ENCODE results near the gene SMARCAL1. TPM values are rescaled to one million over a fixed set of nuclear protein-coding genes. Genes with fewer than 3 reads are reported as not detected.

Gene SMARCAL1
- total and polyA plus RNA-seq, 2 of the 4 experiments (the other 2 are of a cell fraction), result 13.6 to 21.0 TPM

- H2BK20ac ChIP-seq (ENCODE audit: low read depth, low read length), result no peak overlapping the region
- no peaks in the 10 kb centered on the region for H3K27me3 ChIP-seq (ENCODE audit: control insufficient read depth, insufficient read depth, low read length)
- H2BK15ac ChIP-seq (ENCODE audit: low read depth, low read length), result no peak overlapping the region
- H2AFZ ChIP-seq (replicated peaks; ENCODE audit: low read length, poor library complexity), result no peak overlapping the region
- ChIA-PET POLR2A (ENCODE audit: unreplicated experiment) (no interaction called here), CTCF (no interaction called here)
- H3K9me3 ChIP-seq (ENCODE audit: control insufficient read depth, insufficient read depth, low read length), result no peaks in the 10 kb centered on the region
- TF ChIP-seq CHD1 (IDR thresholded peaks at IDR 0.05; ENCODE audit: low read depth, low read length) (no peak), RFX5 (IDR thresholded peaks at IDR 0.05; ENCODE audit: low read depth, low read length) (no peak), RAD21 (IDR thresholded peaks at IDR 0.05; ENCODE audit: low read length) (no peak), POLR2A (IDR thresholded peaks at IDR 0.05; ENCODE audit: low read depth, low read length) (no peak), MAFK (IDR thresholded peaks at IDR 0.05; ENCODE audit: low read depth, low read length) (no peak), BHLHE40 (IDR thresholded peaks at IDR 0.05; ENCODE audit: low read depth, low read length) (no peak), NFE2L2 (IDR thresholded peaks at IDR 0.05; ENCODE audit: low read depth, low read length) (no peak), SMC3 (IDR thresholded peaks at IDR 0.05; ENCODE audit: low read depth, low read length) (no peak), MAZ (IDR thresholded peaks at IDR 0.05; ENCODE audit: borderline replicate concordance, low read depth, low read length) (no peak), FOS (IDR thresholded peaks at IDR 0.05; ENCODE audit: low read depth, low read length) (no peak), ELK1 (IDR thresholded peaks at IDR 0.05; ENCODE audit: borderline replicate concordance, low read depth, low read length) (no peak), USF2 (IDR thresholded peaks at IDR 0.05; ENCODE audit: low read depth, low read length) (no peak), MXI1 (IDR thresholded peaks at IDR 0.05; ENCODE audit: borderline replicate concordance, low read depth, low read length) (no peak)
- no peaks in the 10 kb centered on the region for H4K20me1 ChIP-seq (ENCODE audit: insufficient read depth, low read length)
- peaks cover 51% of the 10 kb centered on the region for H3K36me3 ChIP-seq (ENCODE audit: control insufficient read depth, insufficient read depth, low read length)
- H4K8ac ChIP-seq (ENCODE audit: low read depth in 2 of 2, low read length in 2 of 2), result no peak overlapping the region
- H3K27ac ChIP-seq (ENCODE audit: insufficient read depth, low read length), result no peak overlapping the region
- H3K4ac ChIP-seq (ENCODE audit: low read depth, low read length), result no peak overlapping the region
- no peak overlapping the region for H3K18ac ChIP-seq (ENCODE audit: low read depth, low read length)
- H3K79me1 ChIP-seq (ENCODE audit: low read depth in 1 of 2, low read length in 2 of 2), result peaks cover 6 to 27% of the 10 kb centered on the region in 2 experiments; a peak in 3 of 4 replicates
- no peak overlapping the region for H2BK5ac ChIP-seq (ENCODE audit: low read depth, low read length, poor library complexity, severe bottlenecking)
- H3K4me1 ChIP-seq (ENCODE audit: control insufficient read depth, insufficient read depth, low read length), result no peaks in the 10 kb centered on the region
- H4K91ac ChIP-seq (ENCODE audit: insufficient read depth, low read depth, low read length), result no peak overlapping the region
- no TSS peak for BruUV-seq (replicated peaks)
- no peak overlapping the region for H3K14ac ChIP-seq (replicated peaks; ENCODE audit: low read depth, low read length)
- ATAC-seq (ENCODE audit: low read depth) (no peak), DNase-seq (no peak)
- whole genome bisulfite sequencing, 2 experiments (ENCODE audit: extremely low coverage in 2 of 2, insufficient read length in 1 of 2), result no CpG with 5 or more reads among the region's 1 CpG
- H3K9me1 ChIP-seq (ENCODE audit: insufficient read depth, low read length), result peaks cover 17% of the 10 kb centered on the region; the same call in 1 of the 2 replicates
- no peak overlapping the region for H2AK9ac ChIP-seq (replicated peaks; ENCODE audit: low read depth, low read length, poor library complexity)
- no peak overlapping the region for H3K56ac ChIP-seq (ENCODE audit: extremely low read depth, insufficient read depth, low read length)
- intact Hi-C loops (cut with micrococcal nuclease) (no loop called here), in situ Hi-C loops (cut with MboI; ENCODE audit: low sequenced_read_pairs) (loop anchor here (25.0 kb wide), 1 partner anchor 207 kb away; no protein-coding TSS in a partner anchor), dilution Hi-C loops (cut with HindIII; ENCODE audit: low sequenced_read_pairs, unreplicated experiment) (no loop called here)
- H2BK120ac ChIP-seq (ENCODE audit: low read depth, low read length), result no peak overlapping the region
- H3K4me3 ChIP-seq (ENCODE audit: insufficient read depth, low read depth, low read length), result no peak overlapping the region
- no peak overlapping the region for H3K9ac ChIP-seq (ENCODE audit: low read depth, low read length)
- H3K23ac ChIP-seq (ENCODE audit: low read depth, low read length), result no peak overlapping the region
- no peak overlapping the region for H4K5ac ChIP-seq (ENCODE audit: low read depth, low read length)
- no peak overlapping the region for H3K4me2 ChIP-seq (ENCODE audit: low read depth, low read length)
- H2AK5ac ChIP-seq (ENCODE audit: low read depth, low read length), result no peak overlapping the region
Measured at GRCh38 chr2:216418981-216419380, 6.7 kb downstream of the SMARCAL1 start.

All from IMR-90 (cell line).